ENCODE results near the gene PROSER2.

DNA sequence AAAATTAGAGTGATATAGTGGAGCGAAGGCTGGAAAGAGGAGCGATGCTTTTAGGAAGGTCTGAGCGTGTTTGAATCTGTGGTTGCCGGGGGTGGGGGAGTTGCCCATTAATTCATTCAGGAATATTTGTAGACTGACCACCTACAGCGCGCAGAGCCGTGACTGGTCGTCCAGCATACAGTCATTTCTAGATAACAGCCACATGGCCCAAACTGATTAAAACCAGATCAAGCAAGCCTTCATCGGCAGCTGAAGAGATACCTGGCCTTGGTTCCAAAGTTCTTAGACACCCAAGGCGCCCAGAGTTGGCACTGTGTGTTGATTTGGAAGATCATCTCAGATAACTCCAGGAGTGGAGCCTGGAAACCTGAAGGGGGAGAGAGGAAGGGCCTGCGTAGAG lies 1.7 kb downstream of the PROSER2 start:
- TF ChIP-seq, protein P1, sequence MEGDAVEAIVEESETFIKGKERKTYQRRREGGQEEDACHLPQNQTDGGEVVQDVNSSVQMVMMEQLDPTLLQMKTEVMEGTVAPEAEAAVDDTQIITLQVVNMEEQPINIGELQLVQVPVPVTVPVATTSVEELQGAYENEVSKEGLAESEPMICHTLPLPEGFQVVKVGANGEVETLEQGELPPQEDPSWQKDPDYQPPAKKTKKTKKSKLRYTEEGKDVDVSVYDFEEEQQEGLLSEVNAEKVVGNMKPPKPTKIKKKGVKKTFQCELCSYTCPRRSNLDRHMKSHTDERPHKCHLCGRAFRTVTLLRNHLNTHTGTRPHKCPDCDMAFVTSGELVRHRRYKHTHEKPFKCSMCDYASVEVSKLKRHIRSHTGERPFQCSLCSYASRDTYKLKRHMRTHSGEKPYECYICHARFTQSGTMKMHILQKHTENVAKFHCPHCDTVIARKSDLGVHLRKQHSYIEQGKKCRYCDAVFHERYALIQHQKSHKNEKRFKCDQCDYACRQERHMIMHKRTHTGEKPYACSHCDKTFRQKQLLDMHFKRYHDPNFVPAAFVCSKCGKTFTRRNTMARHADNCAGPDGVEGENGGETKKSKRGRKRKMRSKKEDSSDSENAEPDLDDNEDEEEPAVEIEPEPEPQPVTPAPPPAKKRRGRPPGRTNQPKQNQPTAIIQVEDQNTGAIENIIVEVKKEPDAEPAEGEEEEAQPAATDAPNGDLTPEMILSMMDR (IDR thresholded peaks at IDR 0.05 in 8 of 11, conservative IDR thresholded peaks at IDR 0.05 in 3 of 11) = no peak
- no peak for TF ChIP-seq POLR2A (IDR thresholded peaks at IDR 0.05)

Data from spleen (tissue), 7 donors.